ENCODE data around the gene FAM53B. TPM values are rescaled to one million over a fixed set of nuclear protein-coding genes. Genes with fewer than 3 reads are reported as not detected.

Gene FAM53B
- total RNA-seq, 1 donor from 2014 or later, result 35.9 TPM

DNA sequence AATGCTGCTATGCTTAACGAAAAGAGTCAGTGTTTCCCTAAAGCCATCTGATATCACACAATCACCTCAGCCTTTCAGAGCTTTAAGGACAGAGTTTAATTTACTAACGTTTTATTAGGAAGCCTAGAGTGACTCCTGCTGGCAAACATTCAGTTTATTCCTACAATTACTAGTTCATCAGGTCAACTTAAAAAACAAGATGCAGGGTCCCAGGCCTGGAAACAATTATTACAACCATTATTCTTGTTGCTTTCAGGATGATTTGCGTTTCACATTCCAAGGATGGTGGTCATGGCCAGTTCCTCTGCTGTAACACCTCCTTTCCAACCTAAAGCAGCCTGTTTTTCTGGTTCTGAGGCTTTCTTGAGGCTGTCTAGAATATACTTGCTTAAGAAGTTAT is 1.5 kb upstream of the FAM53B start:
- Mint-ChIP-seq H3K36me3 (no peaks in the 10 kb centered on the region), H3K4me1 (ENCODE audit: unreplicated experiment) (peaks cover 35% of the 10 kb centered on the region), H3K27ac (peak overlapping the region; percentile 91), H3K9me3 (no peaks in the 10 kb centered on the region), H3K4me3 (peak overlapping the region; percentile 91), H3K27me3 (no peaks in the 10 kb centered on the region)
- DNase-seq (ENCODE audit: extremely low spot score, unreplicated experiment), result no peak
- TF ChIP-seq, protein P1, sequence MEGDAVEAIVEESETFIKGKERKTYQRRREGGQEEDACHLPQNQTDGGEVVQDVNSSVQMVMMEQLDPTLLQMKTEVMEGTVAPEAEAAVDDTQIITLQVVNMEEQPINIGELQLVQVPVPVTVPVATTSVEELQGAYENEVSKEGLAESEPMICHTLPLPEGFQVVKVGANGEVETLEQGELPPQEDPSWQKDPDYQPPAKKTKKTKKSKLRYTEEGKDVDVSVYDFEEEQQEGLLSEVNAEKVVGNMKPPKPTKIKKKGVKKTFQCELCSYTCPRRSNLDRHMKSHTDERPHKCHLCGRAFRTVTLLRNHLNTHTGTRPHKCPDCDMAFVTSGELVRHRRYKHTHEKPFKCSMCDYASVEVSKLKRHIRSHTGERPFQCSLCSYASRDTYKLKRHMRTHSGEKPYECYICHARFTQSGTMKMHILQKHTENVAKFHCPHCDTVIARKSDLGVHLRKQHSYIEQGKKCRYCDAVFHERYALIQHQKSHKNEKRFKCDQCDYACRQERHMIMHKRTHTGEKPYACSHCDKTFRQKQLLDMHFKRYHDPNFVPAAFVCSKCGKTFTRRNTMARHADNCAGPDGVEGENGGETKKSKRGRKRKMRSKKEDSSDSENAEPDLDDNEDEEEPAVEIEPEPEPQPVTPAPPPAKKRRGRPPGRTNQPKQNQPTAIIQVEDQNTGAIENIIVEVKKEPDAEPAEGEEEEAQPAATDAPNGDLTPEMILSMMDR (conservative IDR thresholded peaks at IDR 0.05), result peak; percentile 64

DNA sequence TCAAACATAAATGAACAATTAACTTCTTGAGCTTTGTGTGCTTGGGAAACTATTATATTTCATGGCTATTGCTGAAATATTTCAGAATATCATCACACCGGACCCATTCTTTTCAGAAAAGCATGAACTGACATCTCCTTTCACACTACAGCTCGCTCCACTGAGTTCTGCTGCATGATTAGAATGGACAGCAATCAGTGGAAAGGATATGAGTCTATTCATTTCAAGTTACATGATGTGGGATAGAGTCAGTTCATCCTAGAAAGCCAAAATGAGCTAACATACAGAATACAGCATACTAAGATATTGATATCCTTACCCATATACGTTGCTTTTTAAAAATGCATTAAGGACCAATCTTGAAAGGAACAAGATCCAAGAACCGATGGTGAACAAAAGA is 1.1 kb upstream of the FAM53B start:
- Mint-ChIP-seq H3K4me3 (peak overlapping the region; percentile 91), H3K36me3 (no peaks in the 10 kb centered on the region), H3K4me1 (ENCODE audit: unreplicated experiment) (peaks cover 39% of the 10 kb centered on the region), H3K27ac (peak overlapping the region; percentile 91), H3K27me3 (no peaks in the 10 kb centered on the region), H3K9me3 (no peaks in the 10 kb centered on the region)
- no peak for DNase-seq (ENCODE audit: extremely low spot score, unreplicated experiment)
- TF ChIP-seq, protein P1 (conservative IDR thresholded peaks at IDR 0.05), result no peak

DNA sequence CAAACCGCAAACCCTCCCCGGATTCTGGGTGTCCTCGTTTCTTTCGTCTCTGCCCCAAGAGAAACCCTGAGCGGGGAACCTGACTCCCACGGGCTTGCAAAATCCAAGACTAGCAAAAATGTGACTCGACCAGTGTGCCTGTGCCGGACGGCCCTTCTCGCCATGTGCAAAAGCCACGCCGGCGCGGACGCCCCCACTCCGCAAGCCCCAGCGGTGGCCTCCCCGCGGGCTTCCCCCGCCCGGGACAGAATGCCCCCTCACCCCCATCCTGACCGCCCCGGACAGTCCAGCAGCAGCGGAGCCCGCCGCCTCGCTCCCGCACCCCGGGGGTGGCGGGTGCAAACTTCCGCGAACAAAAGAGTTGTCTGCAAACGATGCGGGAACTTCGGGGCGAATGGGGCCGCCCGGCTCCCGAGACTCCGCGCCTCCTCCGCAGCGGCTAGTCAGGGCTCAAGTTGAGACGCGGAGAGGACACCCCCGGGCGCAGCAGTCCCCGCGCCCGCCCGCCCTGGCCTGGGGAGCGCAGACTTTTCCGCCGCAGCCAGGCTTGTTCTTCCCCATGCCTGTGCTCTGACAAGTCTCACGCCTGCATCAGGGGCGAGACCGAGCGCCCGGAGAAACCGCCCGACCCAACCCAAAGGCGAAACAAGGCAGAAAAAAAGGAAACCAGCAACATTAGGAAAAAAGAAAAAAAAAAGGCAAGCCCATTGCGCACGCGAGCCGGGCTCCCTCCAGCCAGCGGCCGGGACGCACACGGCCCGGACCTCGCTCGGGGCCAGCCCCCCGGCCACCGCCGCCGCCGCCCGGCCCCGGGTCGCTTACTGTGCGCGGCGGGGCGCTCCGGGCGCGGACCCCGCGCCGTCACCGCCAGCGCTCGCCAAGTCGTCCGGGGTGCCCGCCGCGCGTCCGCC is 732 bp downstream of the FAM53B start:
- TF ChIP-seq, protein P1 (conservative IDR thresholded peaks at IDR 0.05), result no peak
- Mint-ChIP-seq H3K36me3 (no peaks in the 10 kb centered on the region), H3K27ac (peak overlapping the region; percentile 93), H3K27me3 (no peaks in the 10 kb centered on the region), H3K4me3 (peak overlapping the region; percentile 98), H3K9me3 (no peaks in the 10 kb centered on the region), H3K4me1 (ENCODE audit: unreplicated experiment) (peaks cover 57% of the 10 kb centered on the region)
- DNase-seq (ENCODE audit: extremely low spot score, unreplicated experiment), result peak; percentile 78

- H3K27me3 Mint-ChIP-seq, result no peaks in the 10 kb centered on the region
- H3K27ac Mint-ChIP-seq, result peak overlapping the region; percentile 93
- TF ChIP-seq, protein P1 (conservative IDR thresholded peaks at IDR 0.05), result peak; percentile 43
- H3K4me1 Mint-ChIP-seq (ENCODE audit: unreplicated experiment), result peaks cover 64% of the 10 kb centered on the region
- H3K9me3 Mint-ChIP-seq, result no peaks in the 10 kb centered on the region
- H3K4me3 Mint-ChIP-seq, result peak overlapping the region; percentile 98
- DNase-seq (ENCODE audit: extremely low spot score, unreplicated experiment), result peak; percentile 69
- H3K36me3 Mint-ChIP-seq, result no peaks in the 10 kb centered on the region
Measured at GRCh38 chr10:124742413-124743190, 1.6 kb downstream of the FAM53B start.

DNA sequence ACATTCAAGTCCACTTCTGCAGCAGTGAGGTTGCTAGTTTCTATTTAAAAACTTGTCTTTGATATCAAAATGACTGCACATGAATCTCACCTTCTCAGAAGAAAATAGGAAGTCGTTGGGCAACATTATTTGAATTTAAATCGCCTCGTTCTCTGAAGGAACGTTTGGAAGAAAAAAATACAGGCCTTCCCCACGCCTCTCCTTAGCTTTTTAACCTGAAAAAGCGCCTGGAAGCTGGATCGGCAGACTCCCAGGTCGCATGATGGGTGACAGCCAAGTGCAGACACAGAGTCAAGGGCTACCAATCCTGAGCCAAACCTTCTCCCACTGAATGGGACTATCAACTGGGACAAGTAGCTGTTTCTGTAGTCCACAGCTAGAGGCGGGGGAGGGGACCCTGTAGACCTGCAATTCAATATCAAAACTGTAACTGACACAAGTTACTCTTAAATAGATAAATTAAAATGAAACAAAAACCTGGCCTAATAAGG is 2.2 kb downstream of the FAM53B start:
- DNase-seq (ENCODE audit: extremely low spot score, unreplicated experiment), result no peak
- Mint-ChIP-seq H3K27me3 (no peaks in the 10 kb centered on the region), H3K9me3 (no peaks in the 10 kb centered on the region), H3K4me1 (ENCODE audit: unreplicated experiment) (peaks cover 69% of the 10 kb centered on the region), H3K36me3 (no peaks in the 10 kb centered on the region), H3K27ac (peak overlapping the region; percentile 93), H3K4me3 (peak overlapping the region; percentile 98)
- TF ChIP-seq, protein P1 (conservative IDR thresholded peaks at IDR 0.05), result no peak

All from type B pancreatic cell (in vitro differentiated cells).